Smooth muscle cell of trachea (primary cell): ENCODE measurements around the gene PER2. TPM values are rescaled to one million over a fixed set of nuclear protein-coding genes. Genes with fewer than 3 reads are reported as not detected.

Experiments used
- total RNA-seq: library from RNA; depleted of rRNA; stranded (reverse); fragments of >200 nt; gene quantifications from 2 replicates; pipeline ENCODE4 v1.2.1, GENCODE V29; 2014

Gene PER2, protein sequence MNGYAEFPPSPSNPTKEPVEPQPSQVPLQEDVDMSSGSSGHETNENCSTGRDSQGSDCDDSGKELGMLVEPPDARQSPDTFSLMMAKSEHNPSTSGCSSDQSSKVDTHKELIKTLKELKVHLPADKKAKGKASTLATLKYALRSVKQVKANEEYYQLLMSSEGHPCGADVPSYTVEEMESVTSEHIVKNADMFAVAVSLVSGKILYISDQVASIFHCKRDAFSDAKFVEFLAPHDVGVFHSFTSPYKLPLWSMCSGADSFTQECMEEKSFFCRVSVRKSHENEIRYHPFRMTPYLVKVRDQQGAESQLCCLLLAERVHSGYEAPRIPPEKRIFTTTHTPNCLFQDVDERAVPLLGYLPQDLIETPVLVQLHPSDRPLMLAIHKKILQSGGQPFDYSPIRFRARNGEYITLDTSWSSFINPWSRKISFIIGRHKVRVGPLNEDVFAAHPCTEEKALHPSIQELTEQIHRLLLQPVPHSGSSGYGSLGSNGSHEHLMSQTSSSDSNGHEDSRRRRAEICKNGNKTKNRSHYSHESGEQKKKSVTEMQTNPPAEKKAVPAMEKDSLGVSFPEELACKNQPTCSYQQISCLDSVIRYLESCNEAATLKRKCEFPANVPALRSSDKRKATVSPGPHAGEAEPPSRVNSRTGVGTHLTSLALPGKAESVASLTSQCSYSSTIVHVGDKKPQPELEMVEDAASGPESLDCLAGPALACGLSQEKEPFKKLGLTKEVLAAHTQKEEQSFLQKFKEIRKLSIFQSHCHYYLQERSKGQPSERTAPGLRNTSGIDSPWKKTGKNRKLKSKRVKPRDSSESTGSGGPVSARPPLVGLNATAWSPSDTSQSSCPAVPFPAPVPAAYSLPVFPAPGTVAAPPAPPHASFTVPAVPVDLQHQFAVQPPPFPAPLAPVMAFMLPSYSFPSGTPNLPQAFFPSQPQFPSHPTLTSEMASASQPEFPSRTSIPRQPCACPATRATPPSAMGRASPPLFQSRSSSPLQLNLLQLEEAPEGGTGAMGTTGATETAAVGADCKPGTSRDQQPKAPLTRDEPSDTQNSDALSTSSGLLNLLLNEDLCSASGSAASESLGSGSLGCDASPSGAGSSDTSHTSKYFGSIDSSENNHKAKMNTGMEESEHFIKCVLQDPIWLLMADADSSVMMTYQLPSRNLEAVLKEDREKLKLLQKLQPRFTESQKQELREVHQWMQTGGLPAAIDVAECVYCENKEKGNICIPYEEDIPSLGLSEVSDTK (N-terminal part only)
- total RNA-seq, result 2.8 and 5.4 TPM in 2 replicates

DNA sequence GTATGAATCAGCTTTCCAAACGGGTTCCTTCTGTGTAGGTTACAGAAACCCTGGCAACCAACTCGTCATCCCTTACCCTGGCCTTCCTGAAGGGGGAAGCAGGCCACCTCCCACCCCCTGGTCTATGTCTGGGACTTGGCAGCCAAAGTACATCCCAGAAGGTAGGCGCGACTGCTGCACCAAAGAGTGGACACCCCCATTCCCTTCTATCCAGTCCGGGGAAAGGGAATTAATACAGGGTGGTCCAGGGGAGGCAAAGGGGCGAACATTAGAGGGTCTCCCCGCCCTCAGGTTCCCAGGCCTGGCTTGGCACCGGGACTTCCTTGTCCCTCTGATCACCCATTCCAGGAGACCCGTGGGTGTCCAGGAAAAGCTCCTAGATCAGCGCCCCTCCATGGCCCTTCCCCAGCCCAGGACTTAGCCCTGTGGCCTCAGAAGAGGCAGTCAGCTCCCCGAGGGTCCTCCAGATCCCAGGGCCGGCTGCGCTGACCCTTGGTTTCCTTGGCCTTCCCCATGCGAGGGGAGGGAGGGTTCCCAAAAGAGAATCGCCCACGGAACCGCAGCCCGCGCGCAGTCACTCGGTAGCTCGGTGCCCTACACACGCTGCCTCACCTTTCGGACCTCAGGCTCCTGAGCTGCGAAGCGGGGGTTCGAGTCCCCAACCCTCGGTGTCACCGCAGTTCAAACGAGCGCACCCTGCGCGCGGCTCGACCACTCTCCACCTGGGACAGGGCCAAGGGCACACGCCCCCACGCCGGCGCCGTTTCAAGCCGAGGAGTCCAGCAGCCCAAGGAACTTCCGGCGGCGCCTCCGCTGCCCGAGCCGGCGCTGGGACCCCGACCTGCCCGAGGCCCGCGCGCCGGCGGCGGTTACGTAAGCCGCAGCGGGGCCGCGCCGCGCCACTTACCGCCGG lies at the start of gene PER2:
PER2 (minus strand) TSS at position 874 of the 913 bp plus-strand sequence. CDS start 10,674 bp downstream, outside the sequence.

DNA sequence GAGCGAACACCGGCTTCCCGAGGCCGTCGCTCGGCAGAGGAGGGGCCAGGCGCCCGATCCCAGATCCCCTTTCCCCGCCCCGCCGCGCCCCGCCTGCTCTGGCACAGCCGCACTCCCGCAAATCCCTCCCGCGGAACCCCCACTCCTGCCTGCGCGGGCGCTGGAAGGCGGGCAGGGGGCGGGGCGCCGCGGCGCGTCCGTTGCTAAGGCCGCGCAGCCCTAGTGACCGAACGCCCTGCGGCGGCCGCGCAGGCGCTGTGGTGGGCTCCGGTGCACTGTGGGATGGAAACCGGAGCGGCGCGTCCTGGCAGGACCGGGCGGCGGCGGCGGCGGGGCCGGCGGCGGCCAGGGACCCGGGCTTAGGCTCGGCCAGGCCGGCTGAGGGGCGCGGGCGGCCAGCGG lies 31.8 kb upstream of the PER2 start, which contains the start of gene TRAF3IP1:
TRAF3IP1 (plus strand) TSS at position 273 of the 402 bp plus-strand sequence. CDS start 145 bp downstream, outside the sequence.

DNA sequence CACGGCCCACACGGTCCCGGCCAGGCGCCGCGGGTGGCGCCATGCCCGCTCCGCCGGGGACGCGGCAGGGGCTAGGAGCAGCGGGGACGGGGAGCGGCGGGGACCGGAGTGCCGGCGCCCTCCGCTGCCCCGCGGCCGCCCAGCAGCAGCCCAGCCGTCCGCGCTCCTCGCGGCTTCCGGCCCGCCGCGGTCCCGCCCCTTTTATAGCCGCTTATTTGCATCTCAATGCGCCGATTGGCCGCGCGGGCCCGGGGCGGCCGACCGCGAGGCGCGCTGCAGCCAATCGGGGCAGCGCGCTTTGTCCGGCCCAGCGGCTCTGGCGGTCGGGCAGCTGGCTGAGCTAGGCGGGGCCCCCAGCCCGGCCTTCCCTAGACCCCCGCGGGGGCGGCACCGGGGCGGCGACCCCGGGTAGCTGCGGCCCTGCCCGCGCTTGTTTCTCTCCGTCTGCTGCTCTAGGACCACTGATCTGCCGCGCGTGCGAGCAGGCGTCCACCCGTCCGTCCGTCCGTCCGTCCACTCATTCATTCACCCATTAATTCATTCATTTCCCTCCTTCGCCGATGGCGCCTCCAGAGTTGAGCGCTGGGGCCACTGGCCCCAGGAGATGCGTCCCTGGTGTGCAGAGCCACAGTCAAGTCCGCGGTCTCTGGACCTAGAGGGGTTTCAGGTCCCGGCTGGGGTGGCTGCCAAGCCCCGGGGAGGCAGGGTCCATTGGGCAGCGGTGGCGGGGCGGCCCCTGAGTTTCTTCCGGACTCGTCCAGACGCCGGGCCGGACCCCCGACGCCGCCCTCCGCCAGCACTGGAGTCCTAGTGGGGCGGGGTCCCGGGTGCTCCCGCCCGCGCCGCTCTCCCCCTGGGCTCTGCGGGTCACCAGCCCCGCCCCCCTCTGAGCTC lies 48.3 kb downstream of the PER2 start, which contains the start of gene HES6:
HES6 (minus strand) TSS at position 176 of the 894 bp plus-strand sequence; CDS start at position 43, 133 bp downstream.

DNA sequence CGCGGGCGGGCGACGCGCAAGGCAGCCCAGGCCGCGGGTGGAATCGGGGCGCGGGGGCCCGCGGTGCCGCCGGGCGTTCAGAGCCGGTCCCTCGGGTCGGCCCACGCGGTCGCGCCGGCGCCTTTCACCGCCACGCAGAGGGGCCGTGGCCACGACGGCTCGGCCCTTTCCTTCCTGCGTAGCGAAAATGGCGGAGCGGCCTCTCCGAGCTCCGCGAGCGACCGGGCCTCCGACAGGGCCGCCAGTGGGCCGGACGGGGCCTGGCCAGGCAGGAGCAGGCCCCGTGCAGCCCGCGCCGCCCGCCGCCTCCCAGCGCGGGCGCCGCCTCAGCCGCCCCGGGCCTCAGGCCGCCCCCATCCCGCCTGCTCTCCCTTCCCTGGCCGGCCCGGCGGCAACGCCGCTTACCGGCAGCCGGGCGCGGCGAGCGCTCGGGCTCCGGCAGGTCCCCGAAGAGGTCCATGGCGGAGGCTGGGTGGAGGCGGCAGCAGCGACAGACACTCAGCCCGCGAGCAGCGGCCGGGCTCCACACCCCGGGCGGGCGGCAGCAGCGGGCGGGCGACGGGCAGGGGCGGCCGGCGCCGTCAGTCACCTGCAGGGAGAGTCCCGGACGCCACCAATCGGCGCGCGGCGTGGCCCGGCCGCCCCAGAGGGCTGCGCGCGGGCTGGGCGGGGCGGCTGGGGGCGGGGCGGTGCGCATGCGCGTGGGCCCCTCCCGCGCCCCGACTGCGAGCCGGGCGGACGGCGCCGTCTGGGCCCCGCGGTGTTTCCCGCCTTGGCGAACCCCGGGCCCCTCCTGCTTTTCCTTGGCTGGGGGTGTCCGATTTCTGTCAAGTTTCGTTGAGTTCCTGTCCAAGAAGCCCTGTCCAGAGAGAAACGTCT lies 85.1 kb downstream of the PER2 start, which contains the start of gene ILKAP:
ILKAP (minus strand) TSS at position 602 of the 879 bp plus-strand sequence; CDS start at position 460, 142 bp downstream.

Other genes with a start within 250 kb of the PER2 start
- 11.6 and 11.9 TPM in 2 replicates for gene SCLY, start 227.6 kb downstream of the PER2 start, total RNA-seq
- gene ESPNL, start 188.3 kb downstream of the PER2 start, total RNA-seq, result 2.3 and 9.8 TPM in 2 replicates
- 0.29 and 0.66 TPM in 2 replicates for gene KLHL30, start 149.9 kb downstream of the PER2 start, total RNA-seq
- gene ERFE, start 129.6 kb downstream of the PER2 start, total RNA-seq, result 3.6 and 4.2 TPM in 2 replicates
- gene ILKAP, start 84.9 kb downstream of the PER2 start, total RNA-seq, result 19.8 and 32.1 TPM in 2 replicates
- 1.8 and 2.9 TPM in 2 replicates for gene HES6, start 48.6 kb downstream of the PER2 start, total RNA-seq
- gene TRAF3IP1, start 31.9 kb upstream of the PER2 start, total RNA-seq, result 6.9 and 8.0 TPM in 2 replicates
- 33.5 and 33.9 TPM in 2 replicates for gene ASB1, start 138.3 kb upstream of the PER2 start, total RNA-seq